ENCODE measurements around the gene HOXA2. TPM values are rescaled to one million over a fixed set of nuclear protein-coding genes. Genes with fewer than 3 reads are reported as not detected.

The HOXA2 gene
- total RNA-seq, 1 donor from 2014 or later, result not detected

- Mint-ChIP-seq H3K4me1 (ENCODE audit: low read depth) (no peaks in the 10 kb centered on the region), H3K27me3 (ENCODE audit: low read depth) (peaks cover 3% of the 10 kb centered on the region), H3K27ac (no peak overlapping the region), H3K36me3 (ENCODE audit: low read depth) (no peaks in the 10 kb centered on the region), H3K4me3 (ENCODE audit: low read depth) (no peak overlapping the region), H3K9me3 (no peaks in the 10 kb centered on the region)
- intact Hi-C loops (cut with micrococcal nuclease), result no loop called here
- DNase-seq (ENCODE audit: low spot score), result no peak
Observed at GRCh38 chr7:27068259-27068658, 34.2 kb downstream of the HOXA2 start.

GRCh38 chr7:27066148-27066547 is 36.3 kb downstream of the HOXA2 start:
- Mint-ChIP-seq H3K4me1 (ENCODE audit: low read depth) (no peaks in the 10 kb centered on the region), H3K4me3 (ENCODE audit: low read depth) (no peak overlapping the region), H3K36me3 (ENCODE audit: low read depth) (no peaks in the 10 kb centered on the region), H3K9me3 (no peaks in the 10 kb centered on the region), H3K27me3 (ENCODE audit: low read depth) (peaks cover 3% of the 10 kb centered on the region), H3K27ac (no peak overlapping the region)
- intact Hi-C loops (cut with micrococcal nuclease), result no loop called here
- no peak for DNase-seq (ENCODE audit: low spot score)

- Mint-ChIP-seq H3K4me1 (ENCODE audit: low read depth) (no peaks in the 10 kb centered on the region), H3K36me3 (ENCODE audit: low read depth) (no peaks in the 10 kb centered on the region), H3K9me3 (no peaks in the 10 kb centered on the region), H3K27ac (no peak overlapping the region), H3K4me3 (ENCODE audit: low read depth) (no peak overlapping the region), H3K27me3 (ENCODE audit: low read depth) (peaks cover 7% of the 10 kb centered on the region)
- DNase-seq (ENCODE audit: low spot score), result no peak
- intact Hi-C loops (cut with micrococcal nuclease), result no loop called here
Observed at GRCh38 chr7:27065709-27066108, 36.8 kb downstream of the HOXA2 start.

GRCh38 chr7:27064661-27065060 is 37.8 kb downstream of the HOXA2 start:
- H3K4me1 Mint-ChIP-seq (ENCODE audit: low read depth), result no peaks in the 10 kb centered on the region
- H3K27ac Mint-ChIP-seq, result no peak overlapping the region
- intact Hi-C loops (cut with micrococcal nuclease), result no loop called here
- DNase-seq (ENCODE audit: low spot score), result no peak
- H3K4me3 Mint-ChIP-seq (ENCODE audit: low read depth), result no peak overlapping the region
- H3K27me3 Mint-ChIP-seq (ENCODE audit: low read depth), result peaks cover 12% of the 10 kb centered on the region
- H3K36me3 Mint-ChIP-seq (ENCODE audit: low read depth), result no peaks in the 10 kb centered on the region
- H3K9me3 Mint-ChIP-seq, result no peaks in the 10 kb centered on the region

- DNase-seq (ENCODE audit: low spot score), result no peak
- no peaks in the 10 kb centered on the region for H3K9me3 Mint-ChIP-seq
- intact Hi-C loops (cut with micrococcal nuclease), result no loop called here
- peaks cover 16% of the 10 kb centered on the region for H3K27me3 Mint-ChIP-seq (ENCODE audit: low read depth)
- H3K4me3 Mint-ChIP-seq (ENCODE audit: low read depth), result no peak overlapping the region
- H3K36me3 Mint-ChIP-seq (ENCODE audit: low read depth), result no peaks in the 10 kb centered on the region
- H3K27ac Mint-ChIP-seq, result no peak overlapping the region
- H3K4me1 Mint-ChIP-seq (ENCODE audit: low read depth), result no peaks in the 10 kb centered on the region
Observed at GRCh38 chr7:27064159-27064558, 38.3 kb downstream of the HOXA2 start.

GRCh38 chr7:27062946-27063345 is 39.5 kb downstream of the HOXA2 start:
- H3K9me3 Mint-ChIP-seq, result no peaks in the 10 kb centered on the region
- intact Hi-C loops (cut with micrococcal nuclease), result no loop called here
- no peaks in the 10 kb centered on the region for H3K36me3 Mint-ChIP-seq (ENCODE audit: low read depth)
- H3K4me1 Mint-ChIP-seq (ENCODE audit: low read depth), result no peaks in the 10 kb centered on the region
- DNase-seq (ENCODE audit: low spot score), result no peak
- H3K4me3 Mint-ChIP-seq (ENCODE audit: low read depth), result no peak overlapping the region
- peaks cover 17% of the 10 kb centered on the region for H3K27me3 Mint-ChIP-seq (ENCODE audit: low read depth)
- H3K27ac Mint-ChIP-seq, result no peak overlapping the region

- Mint-ChIP-seq H3K36me3 (ENCODE audit: low read depth) (no peaks in the 10 kb centered on the region), H3K9me3 (no peaks in the 10 kb centered on the region), H3K27ac (no peak overlapping the region), H3K27me3 (ENCODE audit: low read depth) (peaks cover 5% of the 10 kb centered on the region), H3K4me3 (ENCODE audit: low read depth) (no peak overlapping the region), H3K4me1 (ENCODE audit: low read depth) (no peaks in the 10 kb centered on the region)
- no peak for DNase-seq (ENCODE audit: low spot score)
- intact Hi-C loops (cut with micrococcal nuclease), result no loop called here
Observed at GRCh38 chr7:27053153-27053552, 49.3 kb downstream of the HOXA2 start.

GRCh38 chr7:27051451-27051850 is 51.0 kb downstream of the HOXA2 start:
- intact Hi-C loops (cut with micrococcal nuclease), result no loop called here
- no peak overlapping the region for H3K27ac Mint-ChIP-seq
- H3K4me1 Mint-ChIP-seq (ENCODE audit: low read depth), result no peaks in the 10 kb centered on the region
- H3K36me3 Mint-ChIP-seq (ENCODE audit: low read depth), result no peaks in the 10 kb centered on the region
- H3K9me3 Mint-ChIP-seq, result no peaks in the 10 kb centered on the region
- H3K27me3 Mint-ChIP-seq (ENCODE audit: low read depth), result peaks cover 5% of the 10 kb centered on the region
- DNase-seq (ENCODE audit: low spot score), result no peak
- no peak overlapping the region for H3K4me3 Mint-ChIP-seq (ENCODE audit: low read depth)

Other genes with a start within 250 kb of the HOXA2 start
- 8.2 and 9.2 TPM in 2 replicates for gene SKAP2, start 238.1 kb downstream of the HOXA2 start, total RNA-seq
- 0.11 and 0.16 TPM in 2 replicates for gene HOXA1, start 6.7 kb downstream of the HOXA2 start, total RNA-seq
- gene HOXA4, start 28.1 kb upstream of the HOXA2 start, total RNA-seq, result not detected in 2 replicates
- not detected in 2 replicates for gene HOXA5, start 41.0 kb upstream of the HOXA2 start, total RNA-seq
- gene HOXA6, start 45.1 kb upstream of the HOXA2 start, total RNA-seq, result not detected in 2 replicates
- gene HOXA3, start 49.9 kb upstream of the HOXA2 start, total RNA-seq, result not detected in 2 replicates
- not detected in 2 replicates for gene HOXA7, start 54.0 kb upstream of the HOXA2 start, total RNA-seq
- gene HOXA9, start 62.9 kb upstream of the HOXA2 start, total RNA-seq, result not detected in 2 replicates
- gene HOXA10, start 71.6 kb upstream of the HOXA2 start, total RNA-seq, result not detected in 2 replicates
- gene HOXA11, start 82.5 kb upstream of the HOXA2 start, total RNA-seq, result not detected in 2 replicates
- not detected in 2 replicates for gene HOXA13, start 97.4 kb upstream of the HOXA2 start, total RNA-seq
- not detected in 2 replicates for gene EVX1, start 140.1 kb upstream of the HOXA2 start, total RNA-seq

Measured in activated T-helper 2 cell treated with anti-CD3 and anti-CD28 coated beads, Interferon-gamma antibody, Interleukin-2, Interleukin-4, amounts not matched to agents 10 μg/mL and 5 μg/mL and 100 μg/mL, durations not matched to agents 14 hours and 24 hours and 36 hours (primary cell).